ENCODE data around the gene SOX18. TPM values are rescaled to one million over a fixed set of nuclear protein-coding genes. Genes with fewer than 3 reads are reported as not detected.

SOX18 gene
- total RNA-seq, 4 donors from 2014 or later, result 4.4 to 13.3 (median 7.1) TPM

DNA sequence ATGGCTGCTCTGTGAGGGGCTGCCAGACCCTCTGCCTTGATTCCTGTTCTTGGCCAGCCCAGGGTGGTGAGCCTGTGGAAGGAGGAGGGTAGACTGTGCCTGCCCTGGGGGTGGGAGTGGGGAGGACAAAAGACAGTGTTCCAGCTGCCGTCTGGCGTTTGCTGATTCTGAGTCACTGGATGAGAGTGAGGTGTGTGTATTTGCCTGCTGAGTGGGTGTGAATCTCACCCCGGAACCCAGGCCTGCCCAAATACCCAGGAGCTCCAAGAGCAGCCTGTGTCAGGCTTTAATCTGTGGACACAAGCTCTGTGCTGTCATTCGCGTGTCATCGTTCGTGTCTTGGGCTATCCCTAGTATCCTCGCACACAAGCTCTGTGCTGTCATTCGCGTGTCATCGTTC, 37.4 kb upstream of the SOX18 start:
- ATAC-seq, result no peak
- Histone ChIP-seq H3K4me3 (no peak overlapping the region), H3K9me3 (peaks cover 0 to 3% (median 0%) of the 10 kb centered on the region in 3 donors), H3K4me1 (peaks cover 0 to 29% (median 10%) of the 10 kb centered on the region in 3 donors), H3K27ac (no peak overlapping the region), H3K27me3 (peaks cover 68% of the 10 kb centered on the region), H3K36me3 (no peaks in the 10 kb centered on the region)
- TF ChIP-seq EP300 (IDR thresholded peaks at IDR 0.05) (no peak), POLR2AphosphoS5 (IDR thresholded peaks at IDR 0.05) (no peak), POLR2A (IDR thresholded peaks at IDR 0.05) (no peak)
- TF ChIP-seq, protein P1, sequence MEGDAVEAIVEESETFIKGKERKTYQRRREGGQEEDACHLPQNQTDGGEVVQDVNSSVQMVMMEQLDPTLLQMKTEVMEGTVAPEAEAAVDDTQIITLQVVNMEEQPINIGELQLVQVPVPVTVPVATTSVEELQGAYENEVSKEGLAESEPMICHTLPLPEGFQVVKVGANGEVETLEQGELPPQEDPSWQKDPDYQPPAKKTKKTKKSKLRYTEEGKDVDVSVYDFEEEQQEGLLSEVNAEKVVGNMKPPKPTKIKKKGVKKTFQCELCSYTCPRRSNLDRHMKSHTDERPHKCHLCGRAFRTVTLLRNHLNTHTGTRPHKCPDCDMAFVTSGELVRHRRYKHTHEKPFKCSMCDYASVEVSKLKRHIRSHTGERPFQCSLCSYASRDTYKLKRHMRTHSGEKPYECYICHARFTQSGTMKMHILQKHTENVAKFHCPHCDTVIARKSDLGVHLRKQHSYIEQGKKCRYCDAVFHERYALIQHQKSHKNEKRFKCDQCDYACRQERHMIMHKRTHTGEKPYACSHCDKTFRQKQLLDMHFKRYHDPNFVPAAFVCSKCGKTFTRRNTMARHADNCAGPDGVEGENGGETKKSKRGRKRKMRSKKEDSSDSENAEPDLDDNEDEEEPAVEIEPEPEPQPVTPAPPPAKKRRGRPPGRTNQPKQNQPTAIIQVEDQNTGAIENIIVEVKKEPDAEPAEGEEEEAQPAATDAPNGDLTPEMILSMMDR (IDR thresholded peaks at IDR 0.05), result no peak
- WGBS, 2 donors (ENCODE audit: low coverage in 1 of 2), result 53% methylated on average over 3 of the region's 11 CpGs; no CpG with 5 or more reads in 1 of the 2 donors

DNA sequence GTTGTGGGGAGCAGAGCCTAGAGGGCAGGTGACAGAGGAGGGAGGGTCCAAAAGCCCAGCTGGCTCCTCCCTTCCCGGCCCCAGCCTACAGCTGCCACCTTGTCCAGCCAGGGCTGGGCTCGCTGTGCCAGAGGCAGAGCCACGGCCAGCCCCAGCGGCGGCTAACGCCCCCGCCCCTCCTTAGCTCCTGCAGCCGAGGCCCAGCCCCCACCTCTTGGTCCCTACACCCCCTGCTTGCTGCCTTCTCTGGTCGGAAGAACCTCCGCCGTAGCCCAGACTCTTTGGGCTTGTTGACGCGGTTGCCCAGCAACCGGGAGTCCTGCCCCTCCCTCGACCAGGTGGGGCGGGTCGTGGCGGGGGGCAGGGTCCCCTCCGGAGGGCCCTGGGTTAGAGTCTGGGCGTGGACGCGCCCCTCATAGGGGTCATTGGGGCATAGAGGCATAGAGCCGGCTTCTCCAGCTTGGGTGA, 35.3 kb upstream of the SOX18 start:
- no CpG with 5 or more reads among the region's 23 CpGs for WGBS, 2 donors (ENCODE audit: low coverage in 1 of 2)
- no peak for ATAC-seq

DNA sequence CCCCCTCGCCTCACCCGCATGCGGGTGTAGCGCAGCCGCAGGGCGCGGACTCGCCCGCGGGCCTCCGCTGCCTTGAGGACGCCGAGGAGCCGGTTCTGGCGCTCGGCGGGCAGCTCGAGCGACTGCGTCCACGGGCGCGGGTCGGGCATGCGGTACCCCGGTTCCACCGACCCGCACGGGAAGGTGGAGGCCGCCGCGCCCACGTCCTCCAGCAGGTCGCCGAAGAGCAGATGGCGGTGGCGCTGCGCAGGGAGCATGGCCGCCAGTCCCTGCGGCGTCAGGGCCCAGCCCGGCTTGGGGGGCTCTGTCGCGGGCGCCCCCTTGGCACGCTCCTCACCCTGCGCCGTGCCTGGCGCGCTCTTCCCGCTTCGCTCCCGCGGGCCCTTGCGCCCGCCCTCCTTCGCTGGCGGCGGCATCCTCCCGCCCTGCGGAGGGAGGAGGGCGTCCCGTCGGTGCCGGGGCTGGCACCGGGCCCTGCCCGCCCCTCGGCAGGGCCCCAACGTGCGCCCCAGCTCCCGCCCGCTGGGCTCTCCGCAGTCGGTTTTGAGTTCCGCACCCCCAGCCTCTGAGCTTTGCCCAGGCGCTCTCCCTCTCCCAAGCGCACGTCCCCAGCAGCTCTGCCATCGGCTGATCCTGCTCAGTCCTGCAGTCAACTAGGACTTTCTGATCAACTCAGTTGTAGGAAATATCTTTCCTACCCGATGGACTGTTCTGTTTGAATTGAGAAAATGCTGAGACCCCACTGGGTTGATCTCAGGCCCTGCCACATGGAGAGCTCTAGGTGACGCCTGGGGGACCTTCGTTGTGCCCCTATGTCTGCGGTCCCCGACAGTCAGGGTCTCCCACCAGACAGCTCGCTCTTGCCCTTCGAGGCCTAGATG, 34.6 kb upstream of the SOX18 start, which contains the start of gene LKAAEAR1:
LKAAEAR1 (minus strand) TSS at position 595 of the 881 bp plus-strand sequence; CDS start at position 416, 179 bp downstream.
- H3K27me3 ChIP-seq, result peaks cover 53% of the 10 kb centered on the region
- no peak for ATAC-seq
- peak within 1 kb of the TSS; percentile 23 to 62 for H3K4me3 ChIP-seq
- WGBS, 2 donors (ENCODE audit: low coverage in 1 of 2), result 0% methylated on average over 3 of the region's 86 CpGs; no CpG with 5 or more reads in 1 of the 2 donors
- H3K27ac ChIP-seq, result no peak within 1 kb of the TSS
- no peaks in the 10 kb centered on the region for H3K36me3 ChIP-seq
- TF ChIP-seq POLR2AphosphoS5 (IDR thresholded peaks at IDR 0.05) (no peak), POLR2A (IDR thresholded peaks at IDR 0.05) (peak in 1 of 2 donors; percentile 6)
- TF ChIP-seq, protein P1 (IDR thresholded peaks at IDR 0.05), result no peak
- peaks cover 0 to 42% (median 13%) of the 10 kb centered on the region in 3 donors for H3K4me1 ChIP-seq
- peaks cover 0 to 3% (median 0%) of the 10 kb centered on the region in 3 donors for H3K9me3 ChIP-seq

More for the DNA sequence above, 35.3 kb upstream of the SOX18 start:
- Histone ChIP-seq H3K27me3 (peaks cover 59% of the 10 kb centered on the region), H3K4me3 (no peak overlapping the region), H3K27ac (no peak overlapping the region), H3K9me3 (peaks cover 0 to 3% (median 0%) of the 10 kb centered on the region in 3 donors), H3K4me1 (peaks cover 0 to 36% (median 10%) of the 10 kb centered on the region in 3 donors), H3K36me3 (no peaks in the 10 kb centered on the region)
- TF ChIP-seq EP300 (IDR thresholded peaks at IDR 0.05), result no peak

DNA sequence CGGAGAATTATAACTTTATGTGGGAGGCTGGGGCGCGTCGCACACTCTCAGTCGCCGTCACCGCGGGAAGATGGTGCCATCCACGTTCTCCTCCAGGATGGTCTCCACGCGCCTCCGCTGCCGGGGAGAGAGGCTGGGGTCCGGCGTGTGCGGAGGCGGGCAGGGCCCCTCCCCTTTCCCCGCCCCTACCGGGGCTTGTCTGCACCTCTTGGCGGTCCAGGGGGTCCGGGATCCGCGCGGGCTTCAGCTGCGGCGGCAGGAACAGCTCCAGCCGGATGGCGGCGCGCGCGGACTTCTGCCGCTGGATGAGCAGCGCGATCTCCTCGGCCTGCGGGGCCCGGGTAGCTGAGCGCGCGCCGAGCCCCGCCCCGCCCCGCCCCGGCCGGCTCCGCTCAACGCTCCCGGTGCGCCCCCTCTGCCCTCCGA, 34.0 kb upstream of the SOX18 start:
- peak; percentile 49 for ATAC-seq
- H3K4me1 ChIP-seq, result peaks cover 0 to 48% (median 20%) of the 10 kb centered on the region in 3 donors
- H3K9me3 ChIP-seq, result peaks cover 0 to 3% (median 0%) of the 10 kb centered on the region in 3 donors
- no peak for TF ChIP-seq POLR2A (IDR thresholded peaks at IDR 0.05)
- TF ChIP-seq, protein P1 (IDR thresholded peaks at IDR 0.05), result peak in 3 of 4 experiments; percentile 59 to 85 (median 61)
- peaks cover 46% of the 10 kb centered on the region for H3K27me3 ChIP-seq
- WGBS, 2 donors (ENCODE audit: low coverage in 1 of 2), result no CpG with 5 or more reads among the region's 52 CpGs
- H3K27ac ChIP-seq, result no peak overlapping the region
- peak overlapping the region; percentile 23 to 62 for H3K4me3 ChIP-seq
- H3K36me3 ChIP-seq, result no peaks in the 10 kb centered on the region

DNA sequence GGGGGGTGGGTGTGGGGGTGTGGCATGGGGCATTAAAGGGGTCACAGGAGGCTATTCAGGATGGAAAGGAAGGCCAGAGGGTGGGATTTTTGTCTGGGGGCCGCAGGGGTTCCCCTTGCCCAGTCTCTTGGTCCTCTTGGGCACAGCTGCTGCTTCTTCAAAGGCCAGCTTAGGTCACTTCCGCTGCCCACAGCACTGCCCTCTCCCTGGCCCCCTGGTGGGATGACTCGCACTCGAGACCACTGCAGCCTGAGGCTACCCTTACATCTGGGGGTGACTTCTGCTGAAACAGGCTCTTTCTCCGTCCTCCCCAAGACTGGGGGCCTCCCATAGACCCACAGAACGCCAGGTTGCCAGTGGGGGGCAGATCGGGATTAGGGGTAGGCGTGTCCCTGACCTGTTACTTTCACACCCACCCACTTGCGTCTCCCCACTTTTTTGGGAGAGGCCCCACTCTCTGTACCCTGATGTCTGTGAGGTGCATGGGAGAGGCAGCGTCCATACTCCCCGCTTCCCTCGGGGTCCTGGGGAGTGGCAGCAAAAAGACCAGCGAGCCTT, 33.5 kb upstream of the SOX18 start:
- Histone ChIP-seq H3K36me3 (no peaks in the 10 kb centered on the region), H3K9me3 (peaks cover 0 to 3% (median 0%) of the 10 kb centered on the region in 3 donors), H3K4me1 (peaks cover 0 to 53% (median 25%) of the 10 kb centered on the region in 3 donors), H3K4me3 (peak overlapping the region in 1 of 2 donors; percentile 62), H3K27ac (no peak overlapping the region), H3K27me3 (peaks cover 41% of the 10 kb centered on the region)
- ATAC-seq, result no peak
- TF ChIP-seq POLR2AphosphoS5 (IDR thresholded peaks at IDR 0.05) (no peak), EP300 (IDR thresholded peaks at IDR 0.05) (no peak), POLR2A (IDR thresholded peaks at IDR 0.05) (no peak)
- TF ChIP-seq, protein P1 (IDR thresholded peaks at IDR 0.05), result no peak
- WGBS, 2 donors (ENCODE audit: low coverage in 1 of 2), result 30 to 60% methylated on average over 1 to 2 of the region's 13 CpGs

All from gastroesophageal sphincter (tissue), 4 donors.